ENCODE results near the gene SLC39A12.

DNA sequence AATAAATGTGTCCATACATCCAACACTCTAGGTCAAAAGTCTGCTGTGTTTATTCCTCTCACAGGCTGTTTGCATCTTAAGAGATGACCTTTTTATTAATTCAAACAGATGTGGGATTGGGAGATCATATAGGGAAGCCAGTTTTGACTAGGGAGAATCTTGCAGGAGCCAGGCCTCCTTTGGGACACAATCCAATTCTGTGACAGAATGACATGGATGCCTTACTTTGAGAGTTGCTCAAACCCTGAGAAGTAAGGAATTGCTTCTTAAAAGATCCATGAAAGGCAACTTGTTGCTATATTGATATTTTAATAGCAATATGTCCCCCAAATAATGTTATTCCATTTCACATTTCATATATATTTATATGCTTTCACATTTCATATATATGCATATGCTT, 135.0 kb downstream of the SLC39A12 start:
- TF ChIP-seq EZH2 (IDR thresholded peaks at IDR 0.05; ENCODE audit: low read depth, unreplicated experiment) = no peak
- no peak for TF ChIP-seq POLR2AphosphoS5 (IDR thresholded peaks at IDR 0.05; ENCODE audit: low read depth)
- TF ChIP-seq, protein P1, sequence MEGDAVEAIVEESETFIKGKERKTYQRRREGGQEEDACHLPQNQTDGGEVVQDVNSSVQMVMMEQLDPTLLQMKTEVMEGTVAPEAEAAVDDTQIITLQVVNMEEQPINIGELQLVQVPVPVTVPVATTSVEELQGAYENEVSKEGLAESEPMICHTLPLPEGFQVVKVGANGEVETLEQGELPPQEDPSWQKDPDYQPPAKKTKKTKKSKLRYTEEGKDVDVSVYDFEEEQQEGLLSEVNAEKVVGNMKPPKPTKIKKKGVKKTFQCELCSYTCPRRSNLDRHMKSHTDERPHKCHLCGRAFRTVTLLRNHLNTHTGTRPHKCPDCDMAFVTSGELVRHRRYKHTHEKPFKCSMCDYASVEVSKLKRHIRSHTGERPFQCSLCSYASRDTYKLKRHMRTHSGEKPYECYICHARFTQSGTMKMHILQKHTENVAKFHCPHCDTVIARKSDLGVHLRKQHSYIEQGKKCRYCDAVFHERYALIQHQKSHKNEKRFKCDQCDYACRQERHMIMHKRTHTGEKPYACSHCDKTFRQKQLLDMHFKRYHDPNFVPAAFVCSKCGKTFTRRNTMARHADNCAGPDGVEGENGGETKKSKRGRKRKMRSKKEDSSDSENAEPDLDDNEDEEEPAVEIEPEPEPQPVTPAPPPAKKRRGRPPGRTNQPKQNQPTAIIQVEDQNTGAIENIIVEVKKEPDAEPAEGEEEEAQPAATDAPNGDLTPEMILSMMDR (conservative IDR thresholded peaks at IDR 0.05; ENCODE audit: low read depth in 2 of 2) = no peak
- TF ChIP-seq EZH2phosphoT487 (IDR thresholded peaks at IDR 0.05; ENCODE audit: unreplicated experiment) = no peak
- TF ChIP-seq, protein P2, sequence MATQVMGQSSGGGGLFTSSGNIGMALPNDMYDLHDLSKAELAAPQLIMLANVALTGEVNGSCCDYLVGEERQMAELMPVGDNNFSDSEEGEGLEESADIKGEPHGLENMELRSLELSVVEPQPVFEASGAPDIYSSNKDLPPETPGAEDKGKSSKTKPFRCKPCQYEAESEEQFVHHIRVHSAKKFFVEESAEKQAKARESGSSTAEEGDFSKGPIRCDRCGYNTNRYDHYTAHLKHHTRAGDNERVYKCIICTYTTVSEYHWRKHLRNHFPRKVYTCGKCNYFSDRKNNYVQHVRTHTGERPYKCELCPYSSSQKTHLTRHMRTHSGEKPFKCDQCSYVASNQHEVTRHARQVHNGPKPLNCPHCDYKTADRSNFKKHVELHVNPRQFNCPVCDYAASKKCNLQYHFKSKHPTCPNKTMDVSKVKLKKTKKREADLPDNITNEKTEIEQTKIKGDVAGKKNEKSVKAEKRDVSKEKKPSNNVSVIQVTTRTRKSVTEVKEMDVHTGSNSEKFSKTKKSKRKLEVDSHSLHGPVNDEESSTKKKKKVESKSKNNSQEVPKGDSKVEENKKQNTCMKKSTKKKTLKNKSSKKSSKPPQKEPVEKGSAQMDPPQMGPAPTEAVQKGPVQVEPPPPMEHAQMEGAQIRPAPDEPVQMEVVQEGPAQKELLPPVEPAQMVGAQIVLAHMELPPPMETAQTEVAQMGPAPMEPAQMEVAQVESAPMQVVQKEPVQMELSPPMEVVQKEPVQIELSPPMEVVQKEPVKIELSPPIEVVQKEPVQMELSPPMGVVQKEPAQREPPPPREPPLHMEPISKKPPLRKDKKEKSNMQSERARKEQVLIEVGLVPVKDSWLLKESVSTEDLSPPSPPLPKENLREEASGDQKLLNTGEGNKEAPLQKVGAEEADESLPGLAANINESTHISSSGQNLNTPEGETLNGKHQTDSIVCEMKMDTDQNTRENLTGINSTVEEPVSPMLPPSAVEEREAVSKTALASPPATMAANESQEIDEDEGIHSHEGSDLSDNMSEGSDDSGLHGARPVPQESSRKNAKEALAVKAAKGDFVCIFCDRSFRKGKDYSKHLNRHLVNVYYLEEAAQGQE (IDR thresholded peaks at IDR 0.05; ENCODE audit: unreplicated experiment) = no peak
- no peak for TF ChIP-seq ZNF331 (CRISPR knock-in tag; IDR thresholded peaks at IDR 0.05; ENCODE audit: low read depth)
- no peak for TF ChIP-seq CREB1 (CRISPR knock-in tag; IDR thresholded peaks at IDR 0.05; ENCODE audit: low read depth)
- TF ChIP-seq JUNB (IDR thresholded peaks at IDR 0.05; ENCODE audit: unreplicated experiment) = no peak
